ENCODE data around the gene TMOD1. TPM values are rescaled to one million over a fixed set of nuclear protein-coding genes. Genes with fewer than 3 reads are reported as not detected.

Gene TMOD1
- total and polyA plus RNA-seq, 10 of the 15 experiments (the other 5 are each of a cell fraction or from before 2014, with no cell fraction given), result 4.0 to 44.1 (median 15.4) TPM

DNA sequence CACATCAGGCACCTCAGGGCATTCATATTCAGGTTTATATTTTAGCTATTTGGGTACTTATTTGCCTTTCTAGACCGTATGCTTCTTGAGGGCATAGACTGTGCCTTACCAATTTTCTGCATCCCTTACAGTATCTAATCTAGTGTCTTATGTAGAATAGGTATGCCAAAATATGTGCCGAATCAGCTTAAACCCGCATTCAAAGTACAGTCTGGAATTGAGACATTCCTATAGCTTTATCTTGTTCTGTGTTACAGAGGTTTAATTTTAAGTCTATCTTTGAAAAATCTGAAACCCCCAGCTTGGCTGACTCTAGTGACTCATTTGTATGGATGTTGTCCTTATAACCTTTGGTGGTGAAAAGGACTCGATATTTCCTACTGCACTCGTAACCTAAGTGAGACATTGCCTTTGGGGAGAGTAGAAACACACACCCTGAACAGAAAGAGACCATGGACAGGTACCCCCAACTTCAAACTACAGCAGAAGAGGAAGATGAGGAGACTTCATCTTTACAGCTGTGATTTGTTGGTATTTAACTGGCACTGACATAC lies 27.0 kb upstream of the TMOD1 start:
- no peak for DNase-seq (ENCODE audit: low read depth, low spot score)
- peaks cover 6% of the 10 kb centered on the region for H3K4me1 ChIP-seq (ENCODE audit: control insufficient read depth, insufficient read depth, low read length)
- H4K20me1 ChIP-seq (ENCODE audit: control insufficient read depth, insufficient read depth), result no peaks in the 10 kb centered on the region
- H3K9ac ChIP-seq (ENCODE audit: control insufficient read depth, insufficient read depth, low read length), result no peak overlapping the region
- no peak for ATAC-seq
- no peaks in the 10 kb centered on the region for H3K79me2 ChIP-seq (ENCODE audit: control insufficient read depth, insufficient read depth, low read length)
- RAD21 ChIA-PET (ENCODE audit: unreplicated experiment), result interaction anchor here (1.0 to 10.0 kb wide), 5 partner anchors 28 to 139 kb away, joined by 3 to 306 read pairs (median 26); partner anchors contain the start of gene TMOD1
- H3K4me2 ChIP-seq (ENCODE audit: control insufficient read depth, insufficient read depth), result no peak overlapping the region
- H3K9me3 ChIP-seq (replicated peaks; ENCODE audit: control insufficient read depth, insufficient read depth, low read length), result no peaks in the 10 kb centered on the region
- H2AFZ ChIP-seq (ENCODE audit: control insufficient read depth, low read depth, low read length), result no peak overlapping the region
- CTCF ChIA-PET, result interaction anchor here (0.6 to 14.9 kb wide), 9 partner anchors 12 to 617 kb away, joined by 3 to 573 read pairs (median 5); partner anchors contain the start of gene TMOD1
- SMC1A ChIA-PET (ENCODE audit: uncharacterized antibody, unreplicated experiment), result interaction anchor here (1.0 to 11.4 kb wide), 11 partner anchors 11 to 142 kb away, joined by 3 to 377 read pairs (median 6); partner anchors contain the start of gene TMOD1
- no peak for FAIRE-seq
- TF ChIP-seq TCF7 (IDR thresholded peaks at IDR 0.05; ENCODE audit: borderline replicate concordance) (no peak), POLR2A (IDR thresholded peaks at IDR 0.05; ENCODE audit: low read depth, low read length) (no peak), ZBED1 (IDR thresholded peaks at IDR 0.05; ENCODE audit: borderline replicate concordance) (no peak), SRF (IDR thresholded peaks at IDR 0.05; ENCODE audit: low read depth in 2 of 2, low read length in 2 of 2) (no peak), KAT2A (conservative IDR thresholded peaks at IDR 0.05; ENCODE audit: control insufficient read depth, low read depth, low read length) (no peak), TCF12 (IDR thresholded peaks at IDR 0.05; ENCODE audit: low read depth, low read length) (no peak), BCL11A (IDR thresholded peaks at IDR 0.05; ENCODE audit: low read depth, low read length) (no peak), RFX5 (IDR thresholded peaks at IDR 0.05; ENCODE audit: low read depth, low read length) (no peak), SREBF1 (IDR thresholded peaks at IDR 0.05; ENCODE audit: low read length) (no peak), CREM (IDR thresholded peaks at IDR 0.05; ENCODE audit: low read depth) (no peak), KLF5 (IDR thresholded peaks at IDR 0.05; ENCODE audit: partially characterized antibody) (no peak), SUZ12 (IDR thresholded peaks at IDR 0.05; ENCODE audit: unreplicated experiment) (no peak), E2F4 (IDR thresholded peaks at IDR 0.05; ENCODE audit: low read depth, low read length) (no peak)
- TF ChIP-seq, protein P1, sequence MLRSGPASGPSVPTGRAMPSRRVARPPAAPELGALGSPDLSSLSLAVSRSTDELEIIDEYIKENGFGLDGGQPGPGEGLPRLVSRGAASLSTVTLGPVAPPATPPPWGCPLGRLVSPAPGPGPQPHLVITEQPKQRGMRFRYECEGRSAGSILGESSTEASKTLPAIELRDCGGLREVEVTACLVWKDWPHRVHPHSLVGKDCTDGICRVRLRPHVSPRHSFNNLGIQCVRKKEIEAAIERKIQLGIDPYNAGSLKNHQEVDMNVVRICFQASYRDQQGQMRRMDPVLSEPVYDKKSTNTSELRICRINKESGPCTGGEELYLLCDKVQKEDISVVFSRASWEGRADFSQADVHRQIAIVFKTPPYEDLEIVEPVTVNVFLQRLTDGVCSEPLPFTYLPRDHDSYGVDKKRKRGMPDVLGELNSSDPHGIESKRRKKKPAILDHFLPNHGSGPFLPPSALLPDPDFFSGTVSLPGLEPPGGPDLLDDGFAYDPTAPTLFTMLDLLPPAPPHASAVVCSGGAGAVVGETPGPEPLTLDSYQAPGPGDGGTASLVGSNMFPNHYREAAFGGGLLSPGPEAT (IDR thresholded peaks at IDR 0.05; ENCODE audit: low read depth), result no peak
- H3K36me3 ChIP-seq (ENCODE audit: control insufficient read depth in 2 of 2, insufficient read depth in 2 of 2, low read length in 1 of 2), result no peaks in the 10 kb centered on the region; a peak in 1 of 4 replicates
- in situ Hi-C loops (cut with MboI) (no loop called here), intact Hi-C loops (cut with micrococcal nuclease; ENCODE audit: unreplicated experiment) (no loop called here)
- 99% methylated on average over 5 of the region's 5 CpGs for WGBS (ENCODE audit: insufficient coverage, insufficient replicate concordance, low lambda C conversion rate, missing lambda C conversion rate)
- no peak overlapping the region for H3K27ac ChIP-seq (ENCODE audit: control insufficient read depth, insufficient read depth)
- no peaks in the 10 kb centered on the region for H3K27me3 ChIP-seq (replicated peaks in 1 of 2; ENCODE audit: control insufficient read depth in 2 of 2, insufficient read depth in 2 of 2, low read length in 1 of 2)
- POLR2A ChIA-PET, result no interaction called here
- BruUV-seq (replicated peaks), result no TSS peak
- H3K4me3 ChIP-seq, result no peak overlapping the region
